Testis (tissue), 3 donors: ENCODE results near the gene COLQ. TPM values are rescaled to one million over a fixed set of nuclear protein-coding genes. Genes with fewer than 3 reads are reported as not detected.
"Not testable (repeated sequence)": the region's sequence is repeated elsewhere in the genome, so short reads cannot be mapped to it uniquely, and the experiment has no call there.

ENCODE experiments used
- DNase-seq: peaks from one replicate; pipeline ENCODE4 v3.0.0-alpha.2; 2019
- H3K27ac ChIP-seq, 2 donors: fragments of 200-600 bp; sonication (generic); one replicate each; pipeline ENCODE4 v1.5.1; 2019
- H3K27me3 ChIP-seq: fragments of 200-600 bp; sonication (generic); one replicate; pipeline ENCODE4 v1.5.1; 2019
- H3K36me3 ChIP-seq: fragments of 200-600 bp; sonication (generic); one replicate; pipeline ENCODE4 v1.5.1; 2017; ENCODE audit warnings: low read depth; ENCODE audit errors: missing control alignments
- H3K4me1 ChIP-seq: fragments of 200-600 bp; sonication (generic); one replicate; pipeline ENCODE4 v1.5.1; 2019
- H3K4me3 ChIP-seq, 2 donors: fragments of 200-600 bp; sonication (generic); one replicate each; pipeline ENCODE4 v1.5.1; 2017 to 2019
- H3K9me3 ChIP-seq: fragments of 200-600 bp; sonication (generic); one replicate; pipeline ENCODE4 v1.5.1; 2017
- CTCF ChIP-seq, 3 experiments: fragments of 450-650 bp in 2 of 3; fragments of 200-600 bp in 1 of 3; sonication (generic) in 1 of 3; IDR thresholded peaks; one replicate each; pipeline ENCODE4 v1.5.1; 2016 to 2019; ENCODE audit warnings: antibody characterized with exemption in 3 of 3, mild to moderate bottlenecking in 2 of 3, moderate library complexity in 1 of 3
- POLR2A ChIP-seq: fragments of 450-650 bp; IDR thresholded peaks from one replicate; pipeline ENCODE4 v1.6.1; 2017; ENCODE audit warnings: antibody characterized with exemption, mild to moderate bottlenecking, moderate library complexity
- WGBS, 2 donors: methylation state at CpG; one replicate each; pipeline ENCODE4 v1.1.5; 2018; 5-methylcytosine and 5-hydroxymethylcytosine counted together
- intact Hi-C: fragments of 100-400 bp; cut with DNase I; formaldehyde crosslinking; loops from one replicate; pipeline ENCODE4 v1.15.1; 2023; ENCODE audit warnings: low total_unique reads
- polyA plus RNA-seq: library from polyadenylated mRNA; stranded (reverse); fragments of 350-450 nt; fragmentation: Illumina TruSeq; extraction: RNeasy Lipid Tissue Mini Kit (QIAGEN cat#74804); gene quantifications from one replicate; pipeline ENCODE4 v1.2.3, GENCODE V29; 2014; ENCODE audit warnings: low read depth, low replicate concordance; ENCODE audit not compliant: insufficient read depth
- total RNA-seq, 2 donors: library from RNA; depleted of rRNA; stranded (reverse); fragments of >200 nt; gene quantifications; one replicate each; pipeline ENCODE4 v1.2.3, GENCODE V29; 2016

The COLQ gene
- total and polyA plus RNA-seq, 3 donors from 2014 or later: 5.4 to 7.6 (median 6.7) TPM

GRCh38 chr3:15426579-15427118, 94.9 kb downstream of the COLQ start:
- Histone ChIP-seq H3K4me3 (peak overlapping the region; percentile 96 to 98), H3K27me3 (no peaks in the 10 kb centered on the region), H3K36me3 (no peaks in the 10 kb centered on the region), H3K9me3 (no peaks in the 10 kb centered on the region), H3K27ac (peak overlapping the region; percentile 69 to 75), H3K4me1 (peaks cover 18% of the 10 kb centered on the region)
- no peak for TF ChIP-seq CTCF (IDR thresholded peaks at IDR 0.05)
- TF ChIP-seq POLR2A: no peak
- intact Hi-C loops: no loop called here
- no peak for DNase-seq
- WGBS, 2 donors: 32% methylated on average over 16 of the region's 16 CpGs

GRCh38 chr3:15420871-15421270, 100.6 kb downstream of the COLQ start:
- no peak overlapping the region for H3K4me3 ChIP-seq
- H3K9me3 ChIP-seq: no peaks in the 10 kb centered on the region
- DNase-seq: no peak
- 84 to 85% methylated on average over 4 of the region's 4 CpGs for WGBS, 2 donors
- H3K27ac ChIP-seq: no peak overlapping the region
- TF ChIP-seq CTCF (IDR thresholded peaks at IDR 0.05): no peak
- no peak for TF ChIP-seq POLR2A
- H3K36me3 ChIP-seq: no peaks in the 10 kb centered on the region
- H3K27me3 ChIP-seq: no peaks in the 10 kb centered on the region
- peaks cover under 1% of the 10 kb centered on the region for H3K4me1 ChIP-seq
- intact Hi-C loops: no loop called here

GRCh38 chr3:15410966-15411365, 110.5 kb downstream of the COLQ start:
- H3K27ac ChIP-seq, H3K27me3 ChIP-seq, H3K4me1 ChIP-seq, DNase-seq, H3K4me3 ChIP-seq, H3K36me3 ChIP-seq, H3K9me3 ChIP-seq: not testable (repeated sequence)
- intact Hi-C loops: loop anchor here (10.0 kb wide), 1 partner anchor 144 kb away; no protein-coding TSS in a partner anchor
- WGBS, 2 donors: 90 to 96% methylated on average over 7 of the region's 7 CpGs

GRCh38 chr3:15409774-15410173, 111.7 kb downstream of the COLQ start:
- Histone ChIP-seq H3K4me1 (peaks cover 4% of the 10 kb centered on the region), H3K36me3 (no peaks in the 10 kb centered on the region), H3K27me3 (no peaks in the 10 kb centered on the region), H3K4me3 (no peak overlapping the region), H3K27ac (no peak overlapping the region), H3K9me3 (no peaks in the 10 kb centered on the region)
- TF ChIP-seq CTCF (IDR thresholded peaks at IDR 0.05) (no peak), POLR2A (no peak)
- intact Hi-C loops: loop anchor here (10.0 kb wide), 1 partner anchor 145 kb away; no protein-coding TSS in a partner anchor
- 94 to 95% methylated on average over 2 of the region's 2 CpGs for WGBS, 2 donors
- no peak for DNase-seq

GRCh38 chr3:15409239-15409638, 112.3 kb downstream of the COLQ start:
- Histone ChIP-seq H3K9me3 (no peaks in the 10 kb centered on the region), H3K27ac (no peak overlapping the region), H3K4me3 (no peak overlapping the region), H3K27me3 (no peaks in the 10 kb centered on the region), H3K4me1 (peaks cover 4% of the 10 kb centered on the region), H3K36me3 (no peaks in the 10 kb centered on the region)
- no peak for TF ChIP-seq POLR2A
- TF ChIP-seq CTCF (IDR thresholded peaks at IDR 0.05): no peak
- no peak for DNase-seq
- intact Hi-C loops: no loop called here
- WGBS, 2 donors: 73 to 81% methylated on average over 3 of the region's 3 CpGs
